Suppressor macrophage (primary cell): Measurements from ENCODE around the gene EPHA7.

ENCODE experiments used
- DNase-seq, 4 experiments: peaks; one replicate each; pipeline ENCODE4 v3.0.0-alpha.2; 2020 to 2022
- total RNA-seq, 17 experiments: gene quantifications; one replicate each; lab custom pipeline; 2026; ENCODE audit warnings: mixed read lengths in 6 of 17, inconsistent platforms in 3 of 17; lab: John Stamatoyannopoulos, UW

The EPHA7 gene
- total RNA-seq: 0 to 5.9 (median 0.04) reads per million in 17 experiments

GRCh38 chr6:93419304-93420162 lies at the start of gene EPHA7:
TSS of gene EPHA7 (minus strand) at chr6:93419559. CDS start at chr6:93419341, 218 bp downstream.
- DNase-seq: peak; percentile 52 to 78 (median 62)

GRCh38 chr6:93468291-93468690 lies 48.9 kb upstream of the EPHA7 start:
- no peak for DNase-seq

GRCh38 chr6:93454533-93454932 lies 35.2 kb upstream of the EPHA7 start:
- DNase-seq: no peak

GRCh38 chr6:93453956-93454355 lies 34.6 kb upstream of the EPHA7 start:
- no peak for DNase-seq

GRCh38 chr6:93447874-93448273 lies 28.5 kb upstream of the EPHA7 start:
- DNase-seq: no peak

DNA sequence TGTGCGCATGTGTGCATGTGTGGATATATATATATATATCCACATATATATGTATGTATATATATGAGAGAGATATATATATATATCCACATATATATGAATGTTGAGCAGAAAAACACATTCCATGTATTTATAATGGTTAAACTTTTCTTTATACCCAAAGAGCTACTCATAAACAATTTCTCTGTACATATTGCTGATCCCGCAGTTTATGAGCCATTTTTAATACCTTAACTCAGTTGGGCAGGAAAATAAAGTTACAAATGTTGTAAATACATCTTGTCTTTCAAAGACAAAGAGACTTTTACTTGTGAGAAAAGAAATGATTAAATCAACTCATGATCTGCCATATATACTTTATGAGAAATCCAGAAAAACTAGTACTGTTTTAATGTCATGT lies 18.1 kb upstream of the EPHA7 start:
- no peak for DNase-seq

DNA sequence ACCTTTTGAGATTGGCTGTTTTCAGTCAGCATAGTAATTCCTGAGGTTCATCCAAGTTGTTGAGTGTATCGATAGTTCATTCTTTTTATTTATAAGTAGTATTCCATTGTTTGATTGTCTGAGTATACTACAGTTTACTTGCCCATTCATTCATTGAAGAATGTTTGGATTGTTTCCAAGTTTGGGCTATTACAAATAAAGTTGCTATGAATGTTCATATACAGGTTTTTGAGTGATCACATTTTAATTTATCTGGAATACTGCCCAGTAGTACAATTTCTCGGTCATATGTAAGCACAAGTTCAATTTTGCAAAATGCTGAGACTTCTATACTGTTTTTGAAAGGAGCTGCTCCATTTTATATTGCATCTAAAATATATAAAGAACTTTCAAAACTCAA lies 14.2 kb upstream of the EPHA7 start:
- no peak for DNase-seq

GRCh38 chr6:93424303-93425064 lies 5.1 kb upstream of the EPHA7 start:
- DNase-seq: peak in 2 of 4 experiments; percentile 14 to 23

DNA sequence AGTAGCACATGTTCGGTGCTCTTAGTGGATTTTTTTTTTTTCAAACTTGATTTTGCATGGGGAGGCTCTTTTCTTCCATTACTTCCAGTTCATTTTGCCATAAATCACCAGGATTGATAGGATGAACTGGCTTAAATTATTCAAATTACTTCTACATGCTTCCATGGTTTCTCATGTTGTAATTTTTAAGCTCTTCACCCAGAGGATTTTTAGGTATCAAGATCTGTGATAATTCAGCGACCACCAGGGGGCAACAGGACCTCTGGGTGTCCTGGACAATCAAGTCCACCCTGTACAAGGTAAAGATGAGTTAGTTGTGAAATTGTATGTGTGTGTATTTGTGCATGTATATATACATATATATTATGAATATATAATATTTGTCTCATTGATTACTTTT lies 4.2 kb upstream of the EPHA7 start:
- DNase-seq: peak; percentile 17 to 46 (median 32)

DNA sequence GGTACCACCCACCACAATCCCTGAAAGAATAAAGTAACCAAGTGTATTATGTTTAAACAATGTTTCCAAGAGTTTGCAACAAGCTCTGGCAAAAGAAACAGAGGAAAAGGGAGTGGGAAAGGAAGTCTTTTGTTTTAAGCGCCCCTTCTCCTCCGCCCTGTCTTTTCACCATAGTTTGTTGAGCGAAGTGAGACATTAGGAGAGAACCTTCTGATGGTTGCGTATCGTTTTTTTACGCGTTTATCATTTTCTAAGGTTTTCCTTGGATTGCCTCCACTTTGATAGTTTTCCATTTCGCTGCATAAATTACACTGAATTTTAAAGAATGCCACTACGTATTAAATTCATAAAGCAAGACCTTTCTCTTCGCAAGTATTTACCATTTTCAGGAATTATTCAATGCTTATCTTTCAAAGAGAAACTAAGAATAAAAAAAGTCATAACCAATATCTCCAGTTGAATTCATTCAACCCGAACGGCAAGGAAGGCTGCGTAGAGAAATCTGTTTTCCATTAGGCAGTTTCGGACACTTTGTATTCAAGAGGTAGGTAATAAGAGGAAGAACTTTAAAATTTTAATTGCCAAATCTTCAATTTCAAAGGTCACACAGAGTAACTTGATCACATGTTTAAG lies 920 bp upstream of the EPHA7 start:
- DNase-seq: no peak

- DNase-seq: peak in 2 of 4 experiments; percentile 10 to 19
Measured at GRCh38 chr6:93418408-93419303, 703 bp downstream of the EPHA7 start.

DNA sequence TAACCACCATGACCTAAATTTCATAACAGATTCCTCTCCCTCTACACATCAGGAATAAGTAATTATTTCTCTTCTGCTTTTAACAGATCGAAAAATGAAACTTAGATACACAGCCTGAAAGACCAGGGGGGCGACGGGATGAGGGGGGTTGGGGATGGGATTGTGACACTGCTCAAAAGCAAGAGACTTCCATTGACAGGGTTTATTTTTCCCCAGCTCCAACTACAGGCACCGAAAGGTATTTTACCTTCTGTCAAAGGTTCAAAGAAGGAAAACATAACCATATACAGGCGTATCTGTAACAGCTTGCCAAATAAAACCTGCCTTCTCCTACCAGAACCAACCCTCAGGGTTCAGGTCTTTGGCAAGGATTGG lies 1.3 kb downstream of the EPHA7 start:
- no peak for DNase-seq

- DNase-seq: no peak
Measured at GRCh38 chr6:93417421-93418013, 1.8 kb downstream of the EPHA7 start.

GRCh38 chr6:93416571-93417420 lies 2.6 kb downstream of the EPHA7 start:
- peak in 2 of 4 experiments; percentile 2 to 6 for DNase-seq

GRCh38 chr6:93413190-93413589 lies 6.2 kb downstream of the EPHA7 start:
- no peak for DNase-seq

DNA sequence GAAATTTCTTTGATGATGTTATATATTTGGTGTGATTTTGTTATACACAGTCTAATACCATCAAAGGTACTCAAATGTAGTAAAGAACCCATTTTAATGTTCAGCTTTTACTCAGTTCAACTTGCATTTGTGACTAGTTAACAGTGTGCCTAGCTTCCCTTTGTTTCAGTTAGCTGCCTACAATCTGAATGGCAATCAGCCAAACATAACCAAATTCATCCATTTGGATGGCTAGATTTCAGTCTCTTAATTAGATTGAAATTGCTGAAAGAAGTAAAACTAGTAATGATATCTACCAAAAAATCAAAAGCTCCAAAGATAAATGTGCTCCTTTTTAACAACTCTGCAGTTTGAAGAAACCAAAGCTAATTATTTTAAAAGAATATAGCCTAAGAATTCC lies 6.9 kb downstream of the EPHA7 start:
- DNase-seq: no peak

DNA sequence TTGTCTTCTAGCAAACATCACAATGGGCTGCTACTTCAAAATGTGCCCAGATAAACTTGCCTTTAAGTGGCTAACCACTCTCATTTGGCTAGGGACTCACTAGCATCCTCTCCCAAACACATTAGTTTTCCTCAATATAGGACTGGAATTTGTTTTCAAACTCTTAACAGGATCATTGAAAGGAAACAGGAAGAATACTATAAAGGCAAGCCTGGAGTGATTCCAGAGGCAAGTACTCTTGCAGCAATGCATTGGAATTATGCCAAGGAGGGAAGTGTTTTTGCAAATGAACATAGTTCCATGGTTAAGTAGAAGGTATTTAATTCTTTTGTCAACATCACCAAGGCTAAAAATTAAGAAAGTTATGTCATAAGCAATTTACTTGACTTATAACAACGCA lies 12.2 kb downstream of the EPHA7 start:
- DNase-seq: peak in 1 of 4 experiments; percentile 8

GRCh38 chr6:93403390-93403789 lies 16.0 kb downstream of the EPHA7 start:
- DNase-seq: no peak

DNA sequence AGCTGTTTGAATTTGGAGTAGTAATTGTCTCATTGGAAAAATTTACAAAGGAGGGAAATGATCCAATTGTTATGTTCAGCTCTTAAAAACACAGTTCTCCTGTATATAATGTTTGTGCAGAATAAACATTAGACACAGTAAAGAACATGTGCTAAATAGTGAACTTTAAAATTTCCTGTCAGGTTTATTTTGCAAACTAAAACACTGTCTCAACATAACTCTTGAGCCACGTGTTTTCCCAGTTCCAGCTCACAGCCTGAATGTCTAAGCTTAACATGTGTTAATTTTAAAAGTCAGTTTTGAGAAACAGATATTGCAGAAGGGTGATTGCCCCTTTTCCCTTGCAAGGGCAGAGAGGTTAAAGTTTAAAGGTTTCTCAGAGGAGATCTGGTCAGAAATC lies 20.6 kb downstream of the EPHA7 start:
- DNase-seq: no peak

- DNase-seq: no peak
Measured at GRCh38 chr6:93394471-93394870, 24.9 kb downstream of the EPHA7 start.
